Muscle layer of colon (tissue), 2 donors: ENCODE results near the gene EXD1.

Experiments used
- H3K27ac ChIP-seq: one replicate; pipeline ENCODE4 v1.7.0; 2013; ENCODE audit warnings: low read depth, mild to moderate bottlenecking, low read length, moderate library complexity
- H3K27me3 ChIP-seq, 2 donors: one replicate each; pipeline ENCODE4 v1.7.0; 2013; ENCODE audit warnings: low read length in 2 of 2, mild to moderate bottlenecking in 2 of 2; ENCODE audit not compliant: insufficient read depth in 2 of 2, control insufficient read depth in 1 of 2
- H3K36me3 ChIP-seq: one replicate; pipeline ENCODE4 v1.7.0; 2013; ENCODE audit warnings: mild to moderate bottlenecking, low read length; ENCODE audit not compliant: insufficient read depth
- H3K4me1 ChIP-seq: one replicate; pipeline ENCODE4 v1.7.0; 2013; ENCODE audit warnings: mild to moderate bottlenecking, low read length; ENCODE audit not compliant: insufficient read depth
- H3K4me3 ChIP-seq, 2 donors: one replicate each; pipeline ENCODE4 v1.7.0; 2013; ENCODE audit warnings: low read length in 2 of 2, low read depth in 1 of 2, mild to moderate bottlenecking in 1 of 2, moderate library complexity in 1 of 2
- H3K9ac ChIP-seq: one replicate; pipeline ENCODE4 v1.7.0; 2013; ENCODE audit warnings: low read length
- H3K9me3 ChIP-seq: one replicate; pipeline ENCODE4 v1.7.0; 2013; ENCODE audit warnings: mild to moderate bottlenecking, low read length
- donor health status: abdominal sarcoma.
- donor health status: Adenocarcinoma of cecum.

EXD1 gene

GRCh38 chr15:41219381-41219780 lies 11.2 kb downstream of the EXD1 start:
- Histone ChIP-seq H3K9ac (no peak overlapping the region), H3K4me1 (no peaks in the 10 kb centered on the region)

GRCh38 chr15:41218851-41219250 lies 11.7 kb downstream of the EXD1 start:
- Histone ChIP-seq H3K9ac (no peak overlapping the region), H3K36me3 (no peaks in the 10 kb centered on the region), H3K9me3 (no peaks in the 10 kb centered on the region), H3K4me1 (no peaks in the 10 kb centered on the region), H3K4me3 (no peak overlapping the region), H3K27ac (no peak overlapping the region), H3K27me3 (no peaks in the 10 kb centered on the region)

More at GRCh38 chr15:41219381-41219780, 11.2 kb downstream of the EXD1 start:
- no peak overlapping the region for H3K27ac ChIP-seq
- no peaks in the 10 kb centered on the region for H3K36me3 ChIP-seq
- H3K27me3 ChIP-seq: no peaks in the 10 kb centered on the region
- no peak overlapping the region for H3K4me3 ChIP-seq
- H3K9me3 ChIP-seq: no peaks in the 10 kb centered on the region

GRCh38 chr15:41215708-41216107 lies 14.8 kb downstream of the EXD1 start:
- Histone ChIP-seq H3K4me1 (no peaks in the 10 kb centered on the region), H3K9me3 (no peaks in the 10 kb centered on the region), H3K27me3 (no peaks in the 10 kb centered on the region), H3K4me3 (no peak overlapping the region), H3K36me3 (no peaks in the 10 kb centered on the region), H3K9ac (no peak overlapping the region), H3K27ac (no peak overlapping the region)

GRCh38 chr15:41207687-41208448 lies 22.7 kb downstream of the EXD1 start:
- H3K9me3 ChIP-seq: no peaks in the 10 kb centered on the region
- H3K27ac ChIP-seq: no peak overlapping the region
- no peak overlapping the region for H3K4me3 ChIP-seq
- H3K36me3 ChIP-seq: no peaks in the 10 kb centered on the region
- no peaks in the 10 kb centered on the region for H3K27me3 ChIP-seq
- no peak overlapping the region for H3K9ac ChIP-seq
- no peaks in the 10 kb centered on the region for H3K4me1 ChIP-seq

DNA sequence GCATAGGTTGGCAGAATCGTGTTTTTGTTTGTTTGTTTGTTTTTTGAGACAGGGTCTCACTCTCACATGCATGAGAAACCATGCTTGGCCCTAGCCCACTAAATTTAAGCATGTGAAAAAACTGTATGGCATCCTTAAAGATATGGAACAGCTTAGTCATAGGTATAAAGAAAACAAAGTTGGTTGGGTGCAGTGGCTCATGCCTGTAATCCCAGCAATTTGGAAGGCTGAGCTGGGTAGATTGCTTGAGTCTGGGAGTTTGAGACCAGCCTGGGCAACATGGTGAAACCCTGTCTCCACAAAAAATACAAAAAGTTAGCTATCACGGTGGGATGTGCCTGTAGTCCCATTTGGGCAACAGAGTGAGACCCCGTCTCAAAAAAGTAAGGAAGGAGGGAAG lies 25.2 kb downstream of the EXD1 start:
- Histone ChIP-seq H3K4me3 (no peak overlapping the region), H3K4me1 (no peaks in the 10 kb centered on the region), H3K9me3 (no peaks in the 10 kb centered on the region), H3K27me3 (no peaks in the 10 kb centered on the region), H3K9ac (no peak overlapping the region), H3K36me3 (no peaks in the 10 kb centered on the region), H3K27ac (no peak overlapping the region)

DNA sequence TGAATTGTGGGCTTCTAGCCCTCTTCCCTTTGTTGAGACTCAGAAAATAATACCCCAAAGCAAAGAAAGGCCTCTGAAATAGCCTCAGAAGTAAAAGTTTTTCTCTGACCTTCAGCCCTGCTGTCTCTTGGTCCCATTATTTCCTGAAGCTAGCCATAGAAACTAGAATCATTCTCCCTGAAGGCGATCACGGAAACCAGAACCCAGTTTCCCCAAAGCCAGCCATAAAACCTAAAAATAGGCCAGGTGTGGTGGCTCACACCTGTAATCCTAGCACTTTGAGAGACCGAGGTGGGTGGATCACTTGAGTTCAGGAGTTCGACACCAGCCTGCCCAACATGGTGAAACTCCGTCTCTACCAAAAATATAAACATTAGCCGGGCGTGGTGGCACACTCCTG lies 27.2 kb downstream of the EXD1 start:
- H3K9ac ChIP-seq: no peak overlapping the region
- no peaks in the 10 kb centered on the region for H3K27me3 ChIP-seq
- no peak overlapping the region for H3K4me3 ChIP-seq
- no peak overlapping the region for H3K27ac ChIP-seq
- no peaks in the 10 kb centered on the region for H3K4me1 ChIP-seq
- H3K9me3 ChIP-seq: no peaks in the 10 kb centered on the region
- no peaks in the 10 kb centered on the region for H3K36me3 ChIP-seq

- Histone ChIP-seq H3K4me3 (no peak overlapping the region), H3K27ac (no peak overlapping the region), H3K36me3 (no peaks in the 10 kb centered on the region), H3K9ac (no peak overlapping the region), H3K9me3 (no peaks in the 10 kb centered on the region), H3K27me3 (no peaks in the 10 kb centered on the region), H3K4me1 (no peaks in the 10 kb centered on the region)
Observed at GRCh38 chr15:41199470-41199869, 31.1 kb downstream of the EXD1 start.

DNA sequence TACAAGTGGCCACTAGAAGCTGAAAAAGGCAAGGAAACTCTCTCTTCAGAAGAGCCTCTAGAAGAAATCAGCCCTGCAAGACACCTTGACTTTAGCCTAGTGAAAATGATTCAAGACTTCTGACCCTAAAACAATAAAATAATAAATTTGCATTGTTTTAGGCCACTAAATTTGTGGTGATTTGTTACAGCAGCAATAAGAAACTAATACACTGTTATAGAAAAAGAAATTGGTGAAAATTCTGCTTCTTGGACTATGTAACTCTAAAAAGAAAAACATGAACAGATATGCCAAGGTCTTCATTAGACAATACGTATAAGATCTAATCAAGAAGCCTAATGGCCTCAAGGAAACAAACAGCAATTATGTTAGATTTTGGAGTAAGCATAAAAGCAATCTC lies 36.1 kb downstream of the EXD1 start:
- H3K27ac ChIP-seq: no peak overlapping the region
- no peaks in the 10 kb centered on the region for H3K9me3 ChIP-seq
- H3K9ac ChIP-seq: no peak overlapping the region
- no peaks in the 10 kb centered on the region for H3K27me3 ChIP-seq
- no peaks in the 10 kb centered on the region for H3K36me3 ChIP-seq
- no peaks in the 10 kb centered on the region for H3K4me1 ChIP-seq
- H3K4me3 ChIP-seq: no peak overlapping the region

- no peaks in the 10 kb centered on the region for H3K27me3 ChIP-seq
Observed at GRCh38 chr15:41183581-41183980, 47.0 kb downstream of the EXD1 start.

GRCh38 chr15:41182266-41182665 lies 48.3 kb downstream of the EXD1 start:
- H3K4me1 ChIP-seq: no peaks in the 10 kb centered on the region
- no peaks in the 10 kb centered on the region for H3K27me3 ChIP-seq
- H3K9ac ChIP-seq: no peak overlapping the region
- H3K36me3 ChIP-seq: no peaks in the 10 kb centered on the region
- no peak overlapping the region for H3K27ac ChIP-seq
- H3K9me3 ChIP-seq: no peaks in the 10 kb centered on the region
- no peak overlapping the region for H3K4me3 ChIP-seq

More at GRCh38 chr15:41183581-41183980, 47.0 kb downstream of the EXD1 start:
- H3K9me3 ChIP-seq: no peaks in the 10 kb centered on the region
- no peak overlapping the region for H3K4me3 ChIP-seq
- H3K36me3 ChIP-seq: no peaks in the 10 kb centered on the region
- no peaks in the 10 kb centered on the region for H3K4me1 ChIP-seq
- H3K9ac ChIP-seq: no peak overlapping the region
- H3K27ac ChIP-seq: no peak overlapping the region

- Histone ChIP-seq H3K9ac (no peak overlapping the region), H3K4me3 (no peak overlapping the region)
Observed at GRCh38 chr15:41180206-41180789, 50.3 kb downstream of the EXD1 start.

DNA sequence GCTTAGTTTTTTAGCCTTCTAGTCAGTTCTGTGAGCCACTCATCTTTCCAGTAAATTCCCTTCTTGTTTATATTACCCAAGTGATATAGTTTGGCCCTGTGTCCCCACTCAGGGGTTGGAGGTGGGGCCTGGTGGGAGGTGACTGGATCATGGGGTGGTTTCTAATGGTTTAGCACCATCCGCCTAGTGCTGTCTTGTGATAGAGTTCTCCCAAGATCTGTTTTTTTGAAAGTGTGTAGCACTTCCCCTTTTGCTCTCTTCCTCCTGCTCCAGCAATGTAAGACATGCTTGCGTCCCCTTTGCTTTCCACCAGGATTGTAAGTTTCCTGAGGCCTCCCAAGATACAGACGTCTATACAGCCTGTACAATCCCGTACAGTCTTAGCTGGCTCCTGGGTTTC lies 60.8 kb downstream of the EXD1 start:
- Histone ChIP-seq H3K27ac (no peak overlapping the region), H3K9ac (no peak overlapping the region), H3K4me3 (no peak overlapping the region), H3K27me3 (no peaks in the 10 kb centered on the region), H3K36me3 (no peaks in the 10 kb centered on the region), H3K9me3 (no peaks in the 10 kb centered on the region), H3K4me1 (no peaks in the 10 kb centered on the region)

More at GRCh38 chr15:41180206-41180789, 50.3 kb downstream of the EXD1 start:
- Histone ChIP-seq H3K27me3 (no peaks in the 10 kb centered on the region), H3K36me3 (no peaks in the 10 kb centered on the region), H3K27ac (no peak overlapping the region), H3K9me3 (no peaks in the 10 kb centered on the region), H3K4me1 (no peaks in the 10 kb centered on the region)
